Psoas muscle (tissue), 8 donors: Measurements from ENCODE around the gene SKA2. TPM values are rescaled to one million over a fixed set of nuclear protein-coding genes. Genes with fewer than 3 reads are reported as not detected.

Experiments used
- ATAC-seq, 4 donors: fragments of 200-7000 bp; cut with Tn5 transposase; one replicate each; pipeline ENCODE4 v1.9.1; 2020; ENCODE audit warnings: moderate library complexity in 3 of 4, mild to moderate bottlenecking in 2 of 4
- DNase-seq, 2 donors: peaks; one replicate each; pipeline ENCODE4 v3.0.0-alpha.2; 2020
- H3K27ac ChIP-seq: fragments of 200-600 bp; one replicate; pipeline ENCODE4 v1.8.0; 2022
- H3K27me3 ChIP-seq, 3 donors: fragments of 200-600 bp in 1 of 3; one replicate each; pipeline versions ENCODE4 v1.6.1 to v1.8.0; 2013 to 2022; ENCODE audit warnings: low read length in 2 of 3, mild to moderate bottlenecking in 2 of 3, moderate library complexity in 1 of 3; ENCODE audit not compliant: insufficient read depth in 3 of 3
- H3K36me3 ChIP-seq, 2 donors: fragments of 200-600 bp in 1 of 2; one replicate each; pipeline versions ENCODE4 v1.6.1 to v1.8.0; 2013 to 2022; ENCODE audit warnings: low read depth in 1 of 2, mild to moderate bottlenecking in 1 of 2, moderate library complexity in 1 of 2; ENCODE audit not compliant: insufficient read depth in 1 of 2
- H3K4me1 ChIP-seq: fragments of 200-600 bp; one replicate; pipeline ENCODE4 v1.8.0; 2022
- H3K4me3 ChIP-seq: fragments of 200-600 bp; one replicate; pipeline ENCODE4 v1.8.0; 2022; ENCODE audit warnings: mild to moderate bottlenecking
- H3K9me3 ChIP-seq: fragments of 200-600 bp; one replicate; pipeline ENCODE4 v1.8.0; 2022
- CTCF ChIP-seq: fragments of 200-600 bp; IDR thresholded peaks from one replicate; pipeline ENCODE4 v1.8.0; 2022; ENCODE audit warnings: antibody characterized with exemption
- WGBS, 3 donors: extraction: QIAGEN DNeasy Blood & Tissue Kit; methylation state at CpG; one replicate each; pipeline versions ENCODE4 v1.1.6 to v1.1.7; 2013; 5-methylcytosine and 5-hydroxymethylcytosine counted together
- intact Hi-C, 2 donors: fragments of 100-400 bp; cut with DNase I; formaldehyde crosslinking; loops; one replicate each; pipeline versions ENCODE4 v1.11.0 to v1.14.2; 2022
- polyA plus RNA-seq, 3 donors: library from polyadenylated mRNA; stranded (reverse); fragments of 200-250 nt; gene quantifications; one replicate each; pipeline ENCODE4 v1.2.3, GENCODE V29; 2013
- total RNA-seq, 4 donors: library from RNA; stranded (reverse); fragmentation: NEBNext Ultra II Directional in 2 of 4; extraction: Animal tissue kit (Norgen Biotek cat#: 25700) in 2 of 4; gene quantifications; one replicate each; pipeline versions ENCODE4 v1.2.1 to v1.2.4, GENCODE V29; 2021 to 2023
- donor health status: healthy with polysubstance abuse.
- donor health status: DM: no; HTN: no; CAD: no; lungs with moderate emphysema.
- donor health status: Bipolar disorder and iron deficiency.
- donor health status: healthy.
- donor health status: DM: yes; HTN: yes; CAD: no.
- donor health status: DM: no; HTN: no; CAD: no.
- donor health status: DM: no; HTN: no; CAD: no.
- donor health status: DM: yes; HTN: yes; CAD: no.

Gene SKA2
- total and polyA plus RNA-seq, 7 donors, result 7.2 to 17.1 (median 11.3) TPM

- WGBS, 3 donors, result 75 to 90% (median 87%) methylated on average over 2 of the region's 2 CpGs
- ATAC-seq, result no peak
- Histone ChIP-seq H3K4me3 (no peak overlapping the region), H3K36me3 (no peaks in the 10 kb centered on the region), H3K27ac (no peak overlapping the region), H3K27me3 (no peaks in the 10 kb centered on the region), H3K9me3 (no peaks in the 10 kb centered on the region), H3K4me1 (no peaks in the 10 kb centered on the region)
- TF ChIP-seq CTCF, result no peak
- DNase-seq, result no peak
- intact Hi-C loops, result no loop called here
These were observed 12.6 kb upstream of the SKA2 start for GRCh38 chr17:59167571-59168001.

GRCh38 chr17:59165933-59166342 lies 11.0 kb upstream of the SKA2 start:
- Histone ChIP-seq H3K4me3 (no peak overlapping the region), H3K9me3 (no peaks in the 10 kb centered on the region), H3K27ac (no peak overlapping the region), H3K4me1 (no peaks in the 10 kb centered on the region), H3K27me3 (no peaks in the 10 kb centered on the region), H3K36me3 (no peaks in the 10 kb centered on the region)
- intact Hi-C loops, result no loop called here
- 65 to 68% (median 68%) methylated on average over 2 of the region's 2 CpGs for WGBS, 3 donors
- DNase-seq, result no peak
- ATAC-seq, result no peak
- TF ChIP-seq CTCF, result peak; percentile 33

GRCh38 chr17:59161477-59161876 lies 6.5 kb upstream of the SKA2 start:
- no peak overlapping the region for H3K27ac ChIP-seq
- intact Hi-C loops, result no loop called here
- no peak overlapping the region for H3K4me3 ChIP-seq
- no peaks in the 10 kb centered on the region for H3K27me3 ChIP-seq
- no peaks in the 10 kb centered on the region for H3K9me3 ChIP-seq
- WGBS, 3 donors, result 90 to 100% (median 96%) methylated on average over 2 of the region's 2 CpGs
- no peak for ATAC-seq
- no peak for DNase-seq
- no peak for TF ChIP-seq CTCF
- H3K4me1 ChIP-seq, result peaks cover under 1% of the 10 kb centered on the region
- H3K36me3 ChIP-seq, result no peaks in the 10 kb centered on the region

- DNase-seq (no peak), ATAC-seq (no peak)
- H3K27ac ChIP-seq, result no peak overlapping the region
- H3K27me3 ChIP-seq, result no peaks in the 10 kb centered on the region
- no peaks in the 10 kb centered on the region for H3K9me3 ChIP-seq
- WGBS, 3 donors, result 94 to 96% (median 95%) methylated on average over 9 of the region's 9 CpGs
- no peak overlapping the region for H3K4me3 ChIP-seq
- H3K36me3 ChIP-seq, result no peaks in the 10 kb centered on the region
- intact Hi-C loops, result no loop called here
- H3K4me1 ChIP-seq, result peaks cover 8% of the 10 kb centered on the region
- TF ChIP-seq CTCF, result no peak
These were observed 5.4 kb upstream of the SKA2 start for GRCh38 chr17:59160157-59161025.
